Measurements from ENCODE around the gene CTNND2. TPM values are rescaled to one million over a fixed set of nuclear protein-coding genes. Genes with fewer than 3 reads are reported as not detected.

CTNND2 gene
- total and polyA plus RNA-seq, 2 donors (not counting 1 experiment from before 2014, with no cell fraction given), result not detected

GRCh38 chr5:11681796-11682195 lies 222.4 kb downstream of the CTNND2 start:
- no peaks in the 10 kb centered on the region for H3K4me1 ChIP-seq (ENCODE audit: control insufficient read depth in 2 of 2, insufficient read depth in 2 of 2, low read length in 2 of 2)
- H3K4me2 ChIP-seq (replicated peaks; ENCODE audit: low read depth, low read length, poor library complexity, severe bottlenecking), result no peak overlapping the region
- intact Hi-C loops (cut with micrococcal nuclease), result no loop called here
- 87% methylated on average over 4 of the region's 4 CpGs for WGBS (ENCODE audit: insufficient coverage)
- H3K4me3 ChIP-seq (ENCODE audit: control extremely low read depth in 1 of 5, extremely low read depth in 1 of 5, insufficient read depth in 1 of 5, low read depth in 2 of 5, low read length in 4 of 5), result no peak overlapping the region
- no peak overlapping the region for H3K27ac ChIP-seq (ENCODE audit: low read length in 2 of 2)
- TF ChIP-seq, protein P1, sequence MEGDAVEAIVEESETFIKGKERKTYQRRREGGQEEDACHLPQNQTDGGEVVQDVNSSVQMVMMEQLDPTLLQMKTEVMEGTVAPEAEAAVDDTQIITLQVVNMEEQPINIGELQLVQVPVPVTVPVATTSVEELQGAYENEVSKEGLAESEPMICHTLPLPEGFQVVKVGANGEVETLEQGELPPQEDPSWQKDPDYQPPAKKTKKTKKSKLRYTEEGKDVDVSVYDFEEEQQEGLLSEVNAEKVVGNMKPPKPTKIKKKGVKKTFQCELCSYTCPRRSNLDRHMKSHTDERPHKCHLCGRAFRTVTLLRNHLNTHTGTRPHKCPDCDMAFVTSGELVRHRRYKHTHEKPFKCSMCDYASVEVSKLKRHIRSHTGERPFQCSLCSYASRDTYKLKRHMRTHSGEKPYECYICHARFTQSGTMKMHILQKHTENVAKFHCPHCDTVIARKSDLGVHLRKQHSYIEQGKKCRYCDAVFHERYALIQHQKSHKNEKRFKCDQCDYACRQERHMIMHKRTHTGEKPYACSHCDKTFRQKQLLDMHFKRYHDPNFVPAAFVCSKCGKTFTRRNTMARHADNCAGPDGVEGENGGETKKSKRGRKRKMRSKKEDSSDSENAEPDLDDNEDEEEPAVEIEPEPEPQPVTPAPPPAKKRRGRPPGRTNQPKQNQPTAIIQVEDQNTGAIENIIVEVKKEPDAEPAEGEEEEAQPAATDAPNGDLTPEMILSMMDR (IDR thresholded peaks at IDR 0.05), result no peak
- no peak for TF ChIP-seq EZH2 (IDR thresholded peaks at IDR 0.05; ENCODE audit: borderline replicate concordance, insufficient read depth, low read depth, low read length, poor library complexity, severe bottlenecking)
- H3K9ac ChIP-seq (ENCODE audit: low read length), result no peak overlapping the region
- ATAC-seq (ENCODE audit: low read depth) (no peak), DNase-seq (no peak)
- H3K36me3 ChIP-seq (replicated peaks in 1 of 2; ENCODE audit: control extremely low read depth in 1 of 2, control insufficient read depth in 1 of 2, extremely low read depth in 1 of 2, insufficient read depth in 2 of 2, low read length in 1 of 2), result no peaks in the 10 kb centered on the region
- CTCF ChIA-PET, result no interaction called here
- H3K79me2 ChIP-seq (ENCODE audit: control insufficient read depth, insufficient read depth, low read length), result no peaks in the 10 kb centered on the region
- H3K9me3 Mint-ChIP-seq (ENCODE audit: insufficient read depth), result no peaks in the 10 kb centered on the region
- H2AFZ ChIP-seq (ENCODE audit: insufficient read depth, low read depth, low read length, poor library complexity, severe bottlenecking), result no peak overlapping the region
- H3K9me3 ChIP-seq (ENCODE audit: control extremely low read depth in 1 of 3, control insufficient read depth in 2 of 3, insufficient read depth in 1 of 3, low read length in 2 of 3), result no peaks in the 10 kb centered on the region
- H3K27me3 ChIP-seq (replicated peaks in 1 of 4; ENCODE audit: control extremely low read depth in 1 of 4, control insufficient read depth in 3 of 4, insufficient read depth in 4 of 4, low read length in 3 of 4), result no peaks in the 10 kb centered on the region
- POLR2A ChIA-PET, result no interaction called here
- H4K20me1 ChIP-seq (ENCODE audit: control insufficient read depth, insufficient read depth, low read length, poor library complexity, severe bottlenecking), result no peaks in the 10 kb centered on the region
- H3K4me3 Mint-ChIP-seq, result no peak overlapping the region
- H3K4me1 Mint-ChIP-seq, result no peaks in the 10 kb centered on the region
- no peaks in the 10 kb centered on the region for H3K27me3 Mint-ChIP-seq
- H3K27ac Mint-ChIP-seq, result no peak overlapping the region

GRCh38 chr5:11679676-11680075 lies 224.6 kb downstream of the CTNND2 start:
- H3K9me3 Mint-ChIP-seq (ENCODE audit: insufficient read depth), result no peaks in the 10 kb centered on the region
- ChIA-PET CTCF (no interaction called here), POLR2A (no interaction called here)
- no peak for TF ChIP-seq EZH2 (IDR thresholded peaks at IDR 0.05; ENCODE audit: borderline replicate concordance, insufficient read depth, low read depth, low read length, poor library complexity, severe bottlenecking)
- TF ChIP-seq, protein P1 (IDR thresholded peaks at IDR 0.05), result no peak
- no peak overlapping the region for H3K4me3 Mint-ChIP-seq
- no peak overlapping the region for H3K4me2 ChIP-seq (replicated peaks; ENCODE audit: low read depth, low read length, poor library complexity, severe bottlenecking)
- no peaks in the 10 kb centered on the region for H3K36me3 ChIP-seq (replicated peaks in 1 of 2; ENCODE audit: control extremely low read depth in 1 of 2, control insufficient read depth in 1 of 2, extremely low read depth in 1 of 2, insufficient read depth in 2 of 2, low read length in 1 of 2)
- DNase-seq (no peak), ATAC-seq (ENCODE audit: low read depth) (no peak)
- H3K4me1 ChIP-seq (ENCODE audit: control insufficient read depth in 2 of 2, insufficient read depth in 2 of 2, low read length in 2 of 2), result no peaks in the 10 kb centered on the region
- no peaks in the 10 kb centered on the region for H3K4me1 Mint-ChIP-seq
- no peaks in the 10 kb centered on the region for H3K79me2 ChIP-seq (ENCODE audit: control insufficient read depth, insufficient read depth, low read length)
- H3K4me3 ChIP-seq (ENCODE audit: control extremely low read depth in 1 of 5, extremely low read depth in 1 of 5, insufficient read depth in 1 of 5, low read depth in 2 of 5, low read length in 4 of 5), result no peak overlapping the region
- no peaks in the 10 kb centered on the region for H3K9me3 ChIP-seq (ENCODE audit: control extremely low read depth in 1 of 3, control insufficient read depth in 2 of 3, insufficient read depth in 1 of 3, low read length in 2 of 3)
- no peaks in the 10 kb centered on the region for H3K27me3 Mint-ChIP-seq
- no peak overlapping the region for H2AFZ ChIP-seq (ENCODE audit: insufficient read depth, low read depth, low read length, poor library complexity, severe bottlenecking)
- H3K27me3 ChIP-seq (replicated peaks in 1 of 4; ENCODE audit: control extremely low read depth in 1 of 4, control insufficient read depth in 3 of 4, insufficient read depth in 4 of 4, low read length in 3 of 4), result no peaks in the 10 kb centered on the region
- no peaks in the 10 kb centered on the region for H4K20me1 ChIP-seq (ENCODE audit: control insufficient read depth, insufficient read depth, low read length, poor library complexity, severe bottlenecking)
- no peak overlapping the region for H3K9ac ChIP-seq (ENCODE audit: low read length)
- 71% methylated on average over 2 of the region's 5 CpGs for WGBS (ENCODE audit: insufficient coverage)
- H3K27ac ChIP-seq (ENCODE audit: low read length in 2 of 2), result no peak overlapping the region
- intact Hi-C loops (cut with micrococcal nuclease), result no loop called here
- no peak overlapping the region for H3K27ac Mint-ChIP-seq
